ENCODE measurements around the gene C11orf42.

The C11orf42 gene

GRCh38 chr11:6234387-6235107 lies 29.2 kb downstream of the C11orf42 start, which contains the start of gene FHIP1B (continued):
- TF ChIP-seq ZNF155 (tag by site-specific recombination; IDR thresholded peaks at IDR 0.05) = no peak
- TF ChIP-seq ZNF791 (tag by site-specific recombination; IDR thresholded peaks at IDR 0.05) = no peak
- no peak for TF ChIP-seq ZNF571 (tag by site-specific recombination; IDR thresholded peaks at IDR 0.05)
- no peak for TF ChIP-seq MZF1 (tag by site-specific recombination; IDR thresholded peaks at IDR 0.05; ENCODE audit: borderline replicate concordance)
- TF ChIP-seq KLF17 (tag by site-specific recombination; IDR thresholded peaks at IDR 0.05) = peak; percentile 65; the same call in 1 of the 2 replicates
- TF ChIP-seq, protein P1, sequence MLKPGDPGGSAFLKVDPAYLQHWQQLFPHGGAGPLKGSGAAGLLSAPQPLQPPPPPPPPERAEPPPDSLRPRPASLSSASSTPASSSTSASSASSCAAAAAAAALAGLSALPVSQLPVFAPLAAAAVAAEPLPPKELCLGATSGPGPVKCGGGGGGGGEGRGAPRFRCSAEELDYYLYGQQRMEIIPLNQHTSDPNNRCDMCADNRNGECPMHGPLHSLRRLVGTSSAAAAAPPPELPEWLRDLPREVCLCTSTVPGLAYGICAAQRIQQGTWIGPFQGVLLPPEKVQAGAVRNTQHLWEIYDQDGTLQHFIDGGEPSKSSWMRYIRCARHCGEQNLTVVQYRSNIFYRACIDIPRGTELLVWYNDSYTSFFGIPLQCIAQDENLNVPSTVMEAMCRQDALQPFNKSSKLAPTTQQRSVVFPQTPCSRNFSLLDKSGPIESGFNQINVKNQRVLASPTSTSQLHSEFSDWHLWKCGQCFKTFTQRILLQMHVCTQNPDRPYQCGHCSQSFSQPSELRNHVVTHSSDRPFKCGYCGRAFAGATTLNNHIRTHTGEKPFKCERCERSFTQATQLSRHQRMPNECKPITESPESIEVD (tag by site-specific recombination; IDR thresholded peaks at IDR 0.05) = no peak
- TF ChIP-seq ZXDB (tag by site-specific recombination; IDR thresholded peaks at IDR 0.05) = peak; percentile 53
- TF ChIP-seq ZNF560 (tag by site-specific recombination; IDR thresholded peaks at IDR 0.05; ENCODE audit: borderline replicate concordance) = no peak
- TF ChIP-seq, protein P2, sequence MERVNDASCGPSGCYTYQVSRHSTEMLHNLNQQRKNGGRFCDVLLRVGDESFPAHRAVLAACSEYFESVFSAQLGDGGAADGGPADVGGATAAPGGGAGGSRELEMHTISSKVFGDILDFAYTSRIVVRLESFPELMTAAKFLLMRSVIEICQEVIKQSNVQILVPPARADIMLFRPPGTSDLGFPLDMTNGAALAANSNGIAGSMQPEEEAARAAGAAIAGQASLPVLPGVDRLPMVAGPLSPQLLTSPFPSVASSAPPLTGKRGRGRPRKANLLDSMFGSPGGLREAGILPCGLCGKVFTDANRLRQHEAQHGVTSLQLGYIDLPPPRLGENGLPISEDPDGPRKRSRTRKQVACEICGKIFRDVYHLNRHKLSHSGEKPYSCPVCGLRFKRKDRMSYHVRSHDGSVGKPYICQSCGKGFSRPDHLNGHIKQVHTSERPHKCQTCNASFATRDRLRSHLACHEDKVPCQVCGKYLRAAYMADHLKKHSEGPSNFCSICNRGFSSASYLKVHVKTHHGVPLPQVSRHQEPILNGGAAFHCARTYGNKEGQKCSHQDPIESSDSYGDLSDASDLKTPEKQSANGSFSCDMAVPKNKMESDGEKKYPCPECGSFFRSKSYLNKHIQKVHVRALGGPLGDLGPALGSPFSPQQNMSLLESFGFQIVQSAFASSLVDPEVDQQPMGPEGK (tag by site-specific recombination; IDR thresholded peaks at IDR 0.05) = 0 out of 2 replicates have a peak, but pooled peaks have one; percentile 42
- no peak for TF ChIP-seq ZNF132 (tag by site-specific recombination; IDR thresholded peaks at IDR 0.05; ENCODE audit: borderline replicate concordance)
- TF ChIP-seq, protein P3, sequence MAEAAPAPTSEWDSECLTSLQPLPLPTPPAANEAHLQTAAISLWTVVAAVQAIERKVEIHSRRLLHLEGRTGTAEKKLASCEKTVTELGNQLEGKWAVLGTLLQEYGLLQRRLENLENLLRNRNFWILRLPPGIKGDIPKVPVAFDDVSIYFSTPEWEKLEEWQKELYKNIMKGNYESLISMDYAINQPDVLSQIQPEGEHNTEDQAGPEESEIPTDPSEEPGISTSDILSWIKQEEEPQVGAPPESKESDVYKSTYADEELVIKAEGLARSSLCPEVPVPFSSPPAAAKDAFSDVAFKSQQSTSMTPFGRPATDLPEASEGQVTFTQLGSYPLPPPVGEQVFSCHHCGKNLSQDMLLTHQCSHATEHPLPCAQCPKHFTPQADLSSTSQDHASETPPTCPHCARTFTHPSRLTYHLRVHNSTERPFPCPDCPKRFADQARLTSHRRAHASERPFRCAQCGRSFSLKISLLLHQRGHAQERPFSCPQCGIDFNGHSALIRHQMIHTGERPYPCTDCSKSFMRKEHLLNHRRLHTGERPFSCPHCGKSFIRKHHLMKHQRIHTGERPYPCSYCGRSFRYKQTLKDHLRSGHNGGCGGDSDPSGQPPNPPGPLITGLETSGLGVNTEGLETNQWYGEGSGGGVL (tag by site-specific recombination; IDR thresholded peaks at IDR 0.05) = peak; percentile 6; the same call in 1 of the 2 replicates
- no peak for TF ChIP-seq BCL11A (tag by site-specific recombination; IDR thresholded peaks at IDR 0.05; ENCODE audit: low read depth)
- TF ChIP-seq ZBTB44 (tag by site-specific recombination; IDR thresholded peaks at IDR 0.05) = no peak
- no peak for TF ChIP-seq SALL2 (tag by site-specific recombination; IDR thresholded peaks at IDR 0.05; ENCODE audit: borderline replicate concordance)
- TF ChIP-seq ZNF514 (tag by site-specific recombination; IDR thresholded peaks at IDR 0.05) = no peak
- TF ChIP-seq ELK4 (IDR thresholded peaks at IDR 0.05; ENCODE audit: borderline replicate concordance, low read depth, low read length) = no peak
- peak; percentile 98 for TF ChIP-seq ZBTB6 (tag by site-specific recombination; IDR thresholded peaks at IDR 0.05)
- no peak for TF ChIP-seq ZNF324 (tag by site-specific recombination; IDR thresholded peaks at IDR 0.05)
- TF ChIP-seq SCRT2 (tag by site-specific recombination; IDR thresholded peaks at IDR 0.05) = peak; percentile 60
- no peak for TF ChIP-seq ZNF707 (tag by site-specific recombination; IDR thresholded peaks at IDR 0.05)
- TF ChIP-seq EGR2 (tag by site-specific recombination; IDR thresholded peaks at IDR 0.05; ENCODE audit: low read depth) = no peak; the same call in 1 of the 2 replicates
- TF ChIP-seq ZNF404 (tag by site-specific recombination; IDR thresholded peaks at IDR 0.05) = no peak
- TF ChIP-seq, protein P4, sequence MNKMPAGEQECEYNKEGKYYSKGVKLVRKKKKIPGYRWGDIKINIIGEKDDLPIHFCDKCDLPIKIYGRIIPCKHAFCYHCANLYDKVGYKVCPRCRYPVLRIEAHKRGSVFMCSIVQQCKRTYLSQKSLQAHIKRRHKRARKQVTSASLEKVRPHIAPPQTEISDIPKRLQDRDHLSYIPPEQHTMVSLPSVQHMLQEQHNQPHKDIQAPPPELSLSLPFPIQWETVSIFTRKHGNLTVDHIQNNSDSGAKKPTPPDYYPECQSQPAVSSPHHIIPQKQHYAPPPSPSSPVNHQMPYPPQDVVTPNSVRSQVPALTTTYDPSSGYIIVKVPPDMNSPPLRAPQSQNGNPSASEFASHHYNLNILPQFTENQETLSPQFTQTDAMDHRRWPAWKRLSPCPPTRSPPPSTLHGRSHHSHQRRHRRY (tag by site-specific recombination; IDR thresholded peaks at IDR 0.05) = no peak
- TF ChIP-seq, protein P5, sequence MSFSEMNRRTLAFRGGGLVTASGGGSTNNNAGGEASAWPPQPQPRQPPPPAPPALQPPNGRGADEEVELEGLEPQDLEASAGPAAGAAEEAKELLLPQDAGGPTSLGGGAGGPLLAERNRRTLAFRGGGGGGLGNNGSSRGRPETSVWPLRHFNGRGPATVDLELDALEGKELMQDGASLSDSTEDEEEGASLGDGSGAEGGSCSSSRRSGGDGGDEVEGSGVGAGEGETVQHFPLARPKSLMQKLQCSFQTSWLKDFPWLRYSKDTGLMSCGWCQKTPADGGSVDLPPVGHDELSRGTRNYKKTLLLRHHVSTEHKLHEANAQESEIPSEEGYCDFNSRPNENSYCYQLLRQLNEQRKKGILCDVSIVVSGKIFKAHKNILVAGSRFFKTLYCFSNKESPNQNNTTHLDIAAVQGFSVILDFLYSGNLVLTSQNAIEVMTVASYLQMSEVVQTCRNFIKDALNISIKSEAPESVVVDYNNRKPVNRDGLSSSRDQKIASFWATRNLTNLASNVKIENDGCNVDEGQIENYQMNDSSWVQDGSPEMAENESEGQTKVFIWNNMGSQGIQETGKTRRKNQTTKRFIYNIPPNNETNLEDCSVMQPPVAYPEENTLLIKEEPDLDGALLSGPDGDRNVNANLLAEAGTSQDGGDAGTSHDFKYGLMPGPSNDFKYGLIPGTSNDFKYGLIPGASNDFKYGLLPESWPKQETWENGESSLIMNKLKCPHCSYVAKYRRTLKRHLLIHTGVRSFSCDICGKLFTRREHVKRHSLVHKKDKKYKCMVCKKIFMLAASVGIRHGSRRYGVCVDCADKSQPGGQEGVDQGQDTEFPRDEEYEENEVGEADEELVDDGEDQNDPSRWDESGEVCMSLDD (tag by site-specific recombination; IDR thresholded peaks at IDR 0.05) = no peak

Data from HEK293 (cell line).